PC-3 (cell line): Measurements from ENCODE around the gene GSTM2. TPM values are rescaled to one million over a fixed set of nuclear protein-coding genes. Genes with fewer than 3 reads are reported as not detected.

Source experiments
- ATAC-seq: fragments of 200-7000 bp; cut with Tn5 transposase; 2 replicates; pipeline ENCODE4 v1.9.1; 2020; ENCODE audit warnings: mild to moderate bottlenecking, moderate library complexity
- BruUV-seq: library from RNA; stranded (reverse); fragments of 400-500 nt; replicated peaks from 2 replicates; lab custom pipeline; 2021; lab: Mats Ljungman, UMichigan
- CTCF ChIA-PET: fragments of 300-600 bp; sonication (Branson Sonifier 250); formaldehyde crosslinking; loops from one replicate; lab custom pipeline; 2022; ENCODE audit warnings: antibody characterized with exemption; lab: Charles Lee
- POLR2A ChIA-PET: fragments of 300-600 bp; sonication (Branson Sonifier 250); formaldehyde crosslinking; loops from one replicate; lab custom pipeline; 2022; ENCODE audit warnings: antibody characterized with exemption; ENCODE audit not compliant: unreplicated experiment; lab: Charles Lee
- DNase-seq: peaks from one replicate; pipeline ENCODE4 v3.0.0-alpha.2; 2015
- H2AFZ ChIP-seq: fragments of 300-600 bp; sonication (generic); 2 replicates; pipeline ENCODE4 v1.6.0; 2016; ENCODE audit warnings: antibody characterized with exemption, low read length
- H3F3A ChIP-seq: fragments of 300-600 bp; sonication (generic); one replicate; pipeline ENCODE4 v1.6.0; 2017; ENCODE audit warnings: antibody characterized with exemption, low read length, control low read depth, mild to moderate bottlenecking; ENCODE audit not compliant: unreplicated experiment
- H3K27ac ChIP-seq: fragments of 300-600 bp; sonication (generic); 2 replicates; pipeline ENCODE4 v1.5.1; 2016; ENCODE audit warnings: mild to moderate bottlenecking, low read length
- H3K27me3 ChIP-seq: fragments of 300-600 bp; sonication (generic); 2 replicates; pipeline ENCODE4 v1.6.1; 2016; ENCODE audit warnings: low read length, mixed read lengths
- H3K36me3 ChIP-seq: fragments of 300-600 bp; sonication (generic); 2 replicates; pipeline ENCODE4 v1.6.1; 2016; ENCODE audit warnings: low read depth, mixed run types, low read length, mixed read lengths
- H3K4me1 ChIP-seq: fragments of 300-600 bp; sonication (generic); 2 replicates; pipeline ENCODE4 v1.5.1; 2016; ENCODE audit warnings: low read length; ENCODE audit not compliant: insufficient read depth
- H3K4me2 ChIP-seq: fragments of 300-600 bp; sonication (generic); 2 replicates; pipeline ENCODE4 v1.6.0; 2016; ENCODE audit warnings: low read length
- H3K4me3 ChIP-seq: fragments of 300-600 bp; sonication (generic); 2 replicates; pipeline ENCODE4 v1.5.1; 2016; ENCODE audit warnings: mild to moderate bottlenecking, low read length, mixed read lengths
- H3K79me2 ChIP-seq: fragments of 300-600 bp; sonication (generic); 2 replicates; pipeline ENCODE4 v1.6.1; 2017; ENCODE audit warnings: low read length, mixed read lengths
- H3K9ac ChIP-seq: fragments of 300-600 bp; sonication (generic); 2 replicates; pipeline ENCODE4 v1.6.0; 2016; ENCODE audit warnings: mild to moderate bottlenecking, low read length
- H3K9me2 ChIP-seq: fragments of 300-600 bp; sonication (generic); replicated peaks from 2 replicates; pipeline ENCODE4 v1.6.1; 2016; ENCODE audit warnings: mixed run types, low read length, mixed read lengths
- H3K9me3 ChIP-seq: fragments of 300-600 bp; sonication (generic); 2 replicates; pipeline ENCODE4 v1.6.1; 2016; ENCODE audit warnings: low read length, mixed read lengths
- H4K20me1 ChIP-seq: fragments of 300-600 bp; sonication (generic); 2 replicates; pipeline ENCODE4 v1.6.1; 2016; ENCODE audit warnings: low read length, mixed read lengths
- EZH2 ChIP-seq: fragments of 300-600 bp; sonication (generic); IDR thresholded peaks from one replicate; pipeline ENCODE4 v1.6.1; 2017; ENCODE audit warnings: antibody characterized with exemption, mild to moderate bottlenecking, low read length; ENCODE audit not compliant: unreplicated experiment
- EZH2phosphoT487 ChIP-seq: fragments of 300-600 bp; sonication (generic); IDR thresholded peaks from 2 replicates; pipeline ENCODE4 v1.6.1; 2018; ENCODE audit warnings: mild to moderate bottlenecking, antibody characterized with exemption, low read length, borderline replicate concordance
- intact Hi-C: fragments of 100-400 bp; cut with micrococcal nuclease; formaldehyde crosslinking; loops from 2 replicates; pipeline ENCODE4 v1.9.0; 2023
- total RNA-seq: library from RNA; depleted of rRNA; stranded (reverse); fragments of >200 nt; gene quantifications from 2 replicates; pipeline ENCODE4 v1.2.3, GENCODE V29; 2014
- TF ChIP-seq, protein P1 (sequence below): fragments of 300-600 bp; sonication (generic); conservative IDR thresholded peaks from 2 replicates; pipeline ENCODE4 v1.5.1; 2017; ENCODE audit warnings: antibody characterized with exemption, low read depth, mild to moderate bottlenecking, low read length

The GSTM2 gene
- total RNA-seq, 1 experiment from 2014 or later, result 38.6 TPM

DNA sequence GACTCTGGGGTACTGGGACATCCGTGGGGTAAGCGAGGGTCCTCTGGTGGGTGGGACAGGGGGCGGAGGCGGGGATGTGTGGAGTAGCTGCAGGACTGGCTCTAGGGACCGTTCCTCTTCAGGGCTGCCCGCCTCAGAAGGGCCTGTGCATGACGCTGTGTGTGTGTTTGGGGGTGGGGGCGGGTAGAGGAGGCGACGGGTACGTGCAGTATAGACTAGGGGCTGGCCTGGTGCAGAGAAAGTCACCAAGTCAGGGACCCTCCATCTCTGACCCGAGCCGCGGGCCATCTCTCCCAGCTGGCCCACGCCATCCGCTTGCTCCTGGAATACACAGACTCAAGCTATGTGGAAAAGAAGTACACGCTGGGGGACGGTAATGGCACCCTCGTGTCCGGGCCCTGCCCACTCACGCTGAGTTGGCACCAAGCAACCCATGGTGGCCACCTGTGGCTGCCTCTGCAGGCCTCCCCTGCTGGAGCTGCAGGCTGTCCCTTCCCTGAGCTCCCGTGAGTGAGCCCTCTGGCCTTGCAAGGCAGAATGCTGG lies 44.5 kb downstream of the GSTM2 start:
- intact Hi-C loops, result no loop called here
- no TSS peak for BruUV-seq
- H2AFZ ChIP-seq, result no peak overlapping the region

DNA sequence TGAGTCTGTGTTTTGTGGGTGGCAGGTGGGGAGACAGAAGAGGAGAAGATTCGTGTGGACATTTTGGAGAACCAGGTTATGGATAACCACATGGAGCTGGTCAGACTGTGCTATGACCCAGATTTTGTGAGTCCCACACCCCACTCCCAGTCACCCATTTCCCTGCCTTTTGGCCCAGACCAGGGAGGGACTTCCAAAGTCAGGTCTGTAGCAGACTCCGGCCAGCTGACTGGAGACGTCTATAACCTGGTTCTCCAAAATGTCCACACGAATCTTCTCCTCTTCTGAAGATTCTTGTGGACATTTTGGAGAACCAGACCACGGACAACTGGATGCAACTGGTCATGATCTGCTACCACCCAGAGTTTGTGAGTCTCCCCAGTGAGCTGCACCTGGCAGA lies 45.8 kb downstream of the GSTM2 start:
- POLR2A ChIA-PET, result no interaction called here

More for the DNA sequence above, 44.5 kb downstream of the GSTM2 start:
- TF ChIP-seq EZH2 (no peak), EZH2phosphoT487 (no peak)
- TF ChIP-seq, protein P1, sequence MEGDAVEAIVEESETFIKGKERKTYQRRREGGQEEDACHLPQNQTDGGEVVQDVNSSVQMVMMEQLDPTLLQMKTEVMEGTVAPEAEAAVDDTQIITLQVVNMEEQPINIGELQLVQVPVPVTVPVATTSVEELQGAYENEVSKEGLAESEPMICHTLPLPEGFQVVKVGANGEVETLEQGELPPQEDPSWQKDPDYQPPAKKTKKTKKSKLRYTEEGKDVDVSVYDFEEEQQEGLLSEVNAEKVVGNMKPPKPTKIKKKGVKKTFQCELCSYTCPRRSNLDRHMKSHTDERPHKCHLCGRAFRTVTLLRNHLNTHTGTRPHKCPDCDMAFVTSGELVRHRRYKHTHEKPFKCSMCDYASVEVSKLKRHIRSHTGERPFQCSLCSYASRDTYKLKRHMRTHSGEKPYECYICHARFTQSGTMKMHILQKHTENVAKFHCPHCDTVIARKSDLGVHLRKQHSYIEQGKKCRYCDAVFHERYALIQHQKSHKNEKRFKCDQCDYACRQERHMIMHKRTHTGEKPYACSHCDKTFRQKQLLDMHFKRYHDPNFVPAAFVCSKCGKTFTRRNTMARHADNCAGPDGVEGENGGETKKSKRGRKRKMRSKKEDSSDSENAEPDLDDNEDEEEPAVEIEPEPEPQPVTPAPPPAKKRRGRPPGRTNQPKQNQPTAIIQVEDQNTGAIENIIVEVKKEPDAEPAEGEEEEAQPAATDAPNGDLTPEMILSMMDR, result no peak
- Histone ChIP-seq H3K79me2 (no peaks in the 10 kb centered on the region), H4K20me1 (no peaks in the 10 kb centered on the region), H3F3A (no peaks in the 10 kb centered on the region), H3K9ac (no peak overlapping the region), H3K36me3 (no peaks in the 10 kb centered on the region), H3K4me3 (no peak overlapping the region), H3K4me1 (no peaks in the 10 kb centered on the region), H3K27me3 (no peaks in the 10 kb centered on the region), H3K9me2 (no peaks in the 10 kb centered on the region), H3K27ac (no peak overlapping the region), H3K4me2 (no peak overlapping the region), H3K9me3 (no peaks in the 10 kb centered on the region)
- ChIA-PET POLR2A (no interaction called here), CTCF (no interaction called here)
- DNase-seq (no peak), ATAC-seq (no peak)

More for the DNA sequence above, 45.8 kb downstream of the GSTM2 start:
- H3K4me3 ChIP-seq, result no peak overlapping the region
- TF ChIP-seq, protein P1, result no peak
- no peak for TF ChIP-seq EZH2
- TF ChIP-seq EZH2phosphoT487, result no peak
- no peak overlapping the region for H3K9ac ChIP-seq
- DNase-seq (no peak), ATAC-seq (no peak)
- H3K9me2 ChIP-seq, result no peaks in the 10 kb centered on the region
- BruUV-seq, result no TSS peak
- intact Hi-C loops, result no loop called here
- H4K20me1 ChIP-seq, result no peaks in the 10 kb centered on the region
- no peak overlapping the region for H3K27ac ChIP-seq
- H3K27me3 ChIP-seq, result no peaks in the 10 kb centered on the region
- no peak overlapping the region for H2AFZ ChIP-seq
- no peaks in the 10 kb centered on the region for H3F3A ChIP-seq
- CTCF ChIA-PET, result interaction anchor here (0.6 kb wide), 1 partner anchor 206 kb away, joined by 3 read pairs; no protein-coding TSS in a partner anchor
- H3K79me2 ChIP-seq, result no peaks in the 10 kb centered on the region
- H3K4me2 ChIP-seq, result no peak overlapping the region
- H3K36me3 ChIP-seq, result no peaks in the 10 kb centered on the region
- no peaks in the 10 kb centered on the region for H3K4me1 ChIP-seq
- no peaks in the 10 kb centered on the region for H3K9me3 ChIP-seq
